Cardiac muscle cell (in vitro differentiated cells and primary cell): Measurements from ENCODE around the gene CIB1. TPM values are rescaled to one million over a fixed set of nuclear protein-coding genes. Genes with fewer than 3 reads are reported as not detected.
A peak's percentile ranks its signal among the peaks of the same experiment; 100 is the strongest.
"Not testable (repeated sequence)": the region's sequence is repeated elsewhere in the genome, so short reads cannot be mapped to it uniquely, and the experiment has no call there.

ENCODE experiments used
- DNase-seq, 2 donors: peaks; one replicate each; pipeline versions ENCODE4 v3.0.0 to v3.0.0-alpha.2; 2010 to 2017; ENCODE audit warnings: low read depth in 1 of 2, low spot score in 1 of 2
- H3K27ac ChIP-seq: fragments of 200-600 bp; sonication (generic); 2 replicates; pipeline ENCODE4 v1.5.1; 2016
- H3K27me3 ChIP-seq: fragments of 200-600 bp; sonication (generic); 2 replicates; pipeline ENCODE4 v1.6.0; 2016; ENCODE audit warnings: control low read depth
- H3K36me3 ChIP-seq: fragments of 200-600 bp; sonication (generic); 2 replicates; pipeline ENCODE4 v1.5.1; 2016; ENCODE audit warnings: control low read depth
- H3K4me1 ChIP-seq: fragments of 200-600 bp; sonication (generic); 2 replicates; pipeline ENCODE4 v1.8.1; 2017; ENCODE audit warnings: low read depth, mild to moderate bottlenecking, mixed run types
- H3K4me3 ChIP-seq: fragments of 200-600 bp; sonication (generic); 2 replicates; pipeline ENCODE4 v1.5.1; 2016; ENCODE audit warnings: mild to moderate bottlenecking
- H3K9me3 ChIP-seq: fragments of 200-600 bp; sonication (generic); 2 replicates; pipeline ENCODE4 v1.5.1; 2017; ENCODE audit warnings: low read depth, mild to moderate bottlenecking, control low read depth
- polyA plus RNA-seq: library from polyadenylated mRNA; unstranded; fragments of >200 nt; fragmentation: Nextera tagmentation; extraction: Ambion mirVana; gene quantifications from 2 replicates; pipeline ENCODE4 v1.2.1, GENCODE V29; 2016
- total RNA-seq: library from RNA; depleted of rRNA; stranded (reverse); fragments of >200 nt; gene quantifications from 2 replicates; pipeline ENCODE4 v1.2.3, GENCODE V29; 2016
- TF ChIP-seq, protein P1 (sequence below): IDR thresholded peaks from 2 replicates; pipeline ENCODE4 v1.5.1; 2012; ENCODE audit warnings: low read depth, mild to moderate bottlenecking, low read length

The CIB1 gene
- total and polyA plus RNA-seq, 2 experiments from 2014 or later, result 18.1 to 91.6 TPM

GRCh38 chr15:90191344-90191687 is 42.4 kb downstream of the CIB1 start:
- H3K4me1 ChIP-seq, result peaks cover 7% of the 10 kb centered on the region
- H3K27me3 ChIP-seq, result no peaks in the 10 kb centered on the region
- no peaks in the 10 kb centered on the region for H3K36me3 ChIP-seq
- TF ChIP-seq, protein P1, sequence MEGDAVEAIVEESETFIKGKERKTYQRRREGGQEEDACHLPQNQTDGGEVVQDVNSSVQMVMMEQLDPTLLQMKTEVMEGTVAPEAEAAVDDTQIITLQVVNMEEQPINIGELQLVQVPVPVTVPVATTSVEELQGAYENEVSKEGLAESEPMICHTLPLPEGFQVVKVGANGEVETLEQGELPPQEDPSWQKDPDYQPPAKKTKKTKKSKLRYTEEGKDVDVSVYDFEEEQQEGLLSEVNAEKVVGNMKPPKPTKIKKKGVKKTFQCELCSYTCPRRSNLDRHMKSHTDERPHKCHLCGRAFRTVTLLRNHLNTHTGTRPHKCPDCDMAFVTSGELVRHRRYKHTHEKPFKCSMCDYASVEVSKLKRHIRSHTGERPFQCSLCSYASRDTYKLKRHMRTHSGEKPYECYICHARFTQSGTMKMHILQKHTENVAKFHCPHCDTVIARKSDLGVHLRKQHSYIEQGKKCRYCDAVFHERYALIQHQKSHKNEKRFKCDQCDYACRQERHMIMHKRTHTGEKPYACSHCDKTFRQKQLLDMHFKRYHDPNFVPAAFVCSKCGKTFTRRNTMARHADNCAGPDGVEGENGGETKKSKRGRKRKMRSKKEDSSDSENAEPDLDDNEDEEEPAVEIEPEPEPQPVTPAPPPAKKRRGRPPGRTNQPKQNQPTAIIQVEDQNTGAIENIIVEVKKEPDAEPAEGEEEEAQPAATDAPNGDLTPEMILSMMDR, result no peak
- no peak for DNase-seq
- no peaks in the 10 kb centered on the region for H3K9me3 ChIP-seq
- H3K27ac ChIP-seq, result peak overlapping the region; percentile 2
- no peak overlapping the region for H3K4me3 ChIP-seq

DNA sequence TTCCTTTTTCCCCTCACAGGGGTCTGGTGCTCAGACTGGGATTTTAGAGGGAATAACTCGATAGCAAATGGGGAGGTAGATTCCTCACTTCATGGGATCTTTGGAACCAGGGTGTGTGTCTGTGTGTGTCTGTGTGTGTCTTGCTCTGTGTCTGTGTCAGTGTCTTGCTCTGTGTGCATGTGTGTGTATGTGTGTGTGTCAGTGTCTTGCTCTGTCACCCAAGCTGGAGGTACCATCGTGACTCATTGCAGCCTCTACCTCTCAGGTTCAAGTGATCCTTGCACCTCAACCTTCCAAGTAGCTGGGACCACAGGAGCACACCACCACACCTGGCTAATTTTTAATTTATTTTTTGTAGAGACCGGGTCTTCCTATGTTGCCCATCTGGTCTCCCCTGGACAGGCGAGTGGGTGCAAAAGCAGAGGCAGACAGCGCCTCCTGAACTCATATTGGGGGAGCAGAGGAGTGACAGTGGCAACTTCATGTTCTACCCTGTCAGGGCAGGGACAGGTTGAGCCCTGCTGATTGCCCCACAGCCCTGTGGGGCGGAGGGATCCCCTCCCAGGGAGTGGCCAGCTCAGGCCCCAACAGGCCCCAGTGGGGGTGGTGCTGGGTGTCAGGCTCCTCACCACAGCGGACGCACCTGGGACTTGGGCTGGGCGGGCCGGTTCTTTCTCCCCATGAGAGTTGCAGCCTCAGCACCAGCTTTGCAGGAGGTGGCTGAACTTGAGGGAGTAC is 43.0 kb downstream of the CIB1 start:
- no peak for DNase-seq
- H3K27me3 ChIP-seq, result no peaks in the 10 kb centered on the region
- H3K4me1 ChIP-seq, result peaks cover 7% of the 10 kb centered on the region
- no peak overlapping the region for H3K4me3 ChIP-seq
- peak overlapping the region; percentile 2 for H3K27ac ChIP-seq
- no peaks in the 10 kb centered on the region for H3K36me3 ChIP-seq
- TF ChIP-seq, protein P1, result no peak
- no peaks in the 10 kb centered on the region for H3K9me3 ChIP-seq

DNA sequence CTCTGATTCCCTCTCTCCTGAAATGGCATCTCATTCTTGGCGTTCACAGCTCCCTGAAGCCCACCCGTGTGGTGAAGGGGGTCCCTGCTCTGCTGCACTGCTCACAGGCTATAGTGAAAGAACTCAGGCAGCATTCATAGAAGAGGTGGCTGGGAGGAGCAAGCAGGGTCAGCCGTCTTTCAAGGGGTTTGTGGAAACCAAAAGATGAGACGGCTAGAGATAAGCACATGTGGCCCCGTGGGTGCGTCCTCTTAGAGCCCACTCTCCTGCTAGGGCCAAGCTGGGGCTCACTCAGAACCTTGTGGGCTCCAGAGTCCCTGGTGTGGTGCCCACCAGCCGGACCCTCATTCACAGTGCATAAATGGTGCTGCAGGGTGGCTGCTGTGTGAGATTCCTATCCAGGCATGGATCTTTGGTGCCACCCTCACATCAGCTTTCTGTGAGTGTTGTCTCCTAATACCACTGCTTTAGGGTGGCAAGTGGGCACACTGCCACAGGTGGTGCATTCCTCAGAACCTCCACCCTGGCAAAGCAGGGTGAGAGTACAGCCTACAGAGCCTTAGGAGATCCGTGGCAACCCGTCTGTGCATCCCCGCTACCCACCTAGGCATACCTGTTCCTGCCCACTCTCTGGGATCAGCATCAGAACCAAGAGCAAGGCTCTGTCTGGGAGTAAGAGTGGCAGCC is 43.8 kb downstream of the CIB1 start:
- peaks cover 7% of the 10 kb centered on the region for H3K4me1 ChIP-seq
- no peak overlapping the region for H3K4me3 ChIP-seq
- TF ChIP-seq, protein P1, result no peak
- no peak overlapping the region for H3K27ac ChIP-seq
- no peaks in the 10 kb centered on the region for H3K9me3 ChIP-seq
- no peak for DNase-seq
- H3K27me3 ChIP-seq, result no peaks in the 10 kb centered on the region
- H3K36me3 ChIP-seq, result no peaks in the 10 kb centered on the region

DNA sequence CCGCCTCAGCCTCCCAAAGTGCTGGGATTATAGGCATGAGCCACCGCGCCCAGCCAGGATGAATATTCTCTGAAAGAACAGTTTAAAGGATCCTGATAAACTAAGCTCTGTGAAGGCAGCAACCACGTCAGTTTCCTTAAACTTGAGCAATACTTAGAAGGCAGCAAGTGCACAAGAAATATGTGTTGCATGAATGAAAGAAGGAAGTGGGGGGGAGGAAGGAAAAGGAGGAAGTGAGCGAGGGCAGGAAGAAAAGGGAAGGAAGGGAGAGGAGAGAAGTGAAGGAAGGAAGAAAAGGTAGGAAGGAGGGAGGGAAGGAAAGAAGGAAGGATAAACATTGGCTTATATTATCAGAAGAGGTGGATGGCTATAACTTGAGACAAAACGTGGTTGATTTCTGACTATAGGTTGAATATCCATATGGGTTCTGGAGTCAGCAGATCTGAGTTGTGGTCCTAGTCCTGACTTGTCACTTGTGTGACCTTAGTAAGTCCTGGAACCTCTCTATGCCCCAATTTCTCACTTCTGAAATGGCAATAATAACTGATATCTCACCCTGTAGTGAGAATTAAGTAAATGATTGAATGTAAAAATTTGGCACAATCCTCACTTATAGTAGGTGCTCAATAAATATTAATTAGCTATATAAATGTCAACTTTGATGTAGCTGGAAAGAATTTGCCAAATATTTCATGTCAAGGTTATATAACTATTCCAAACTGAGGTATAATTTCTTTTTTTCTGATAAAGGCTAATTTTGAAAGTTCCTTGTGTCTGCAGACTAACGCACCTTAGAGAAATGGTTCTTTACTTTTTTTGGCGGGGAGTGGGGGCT is 44.6 kb downstream of the CIB1 start:
- no peak overlapping the region for H3K4me3 ChIP-seq
- peaks cover 7% of the 10 kb centered on the region for H3K4me1 ChIP-seq
- H3K27me3 ChIP-seq, result no peaks in the 10 kb centered on the region
- TF ChIP-seq, protein P1, result no peak
- DNase-seq, result peak in 1 of 2 donors; percentile 51
- no peak overlapping the region for H3K27ac ChIP-seq
- H3K36me3 ChIP-seq, result no peaks in the 10 kb centered on the region
- H3K9me3 ChIP-seq, result no peaks in the 10 kb centered on the region

- H3K27me3 ChIP-seq, H3K4me3 ChIP-seq, H3K9me3 ChIP-seq, H3K27ac ChIP-seq, DNase-seq, H3K36me3 ChIP-seq: not testable (repeated sequence)
- H3K4me1 ChIP-seq, result peaks cover 14% of the 10 kb centered on the region
These were observed 45.7 kb downstream of the CIB1 start for GRCh38 chr15:90188065-90188464.
